HL-60/S4 (cell line): Measurements from ENCODE around the gene GAMT.

ENCODE experiments used
- in situ Hi-C: fragments of 300-500 bp; cut with MboI; formaldehyde crosslinking; loops from 2 replicates; pipeline ENCODE4 v1.14.3; 2022; ENCODE audit warnings: low sequenced_read_pairs

GAMT gene

GRCh38 chr19:1386945-1387683, 14.2 kb downstream of the GAMT start:
- in situ Hi-C loops = no loop called here

- in situ Hi-C loops = no loop called here
Measured at GRCh38 chr19:1385816-1386215, 15.5 kb downstream of the GAMT start.

- in situ Hi-C loops = no loop called here
Measured at GRCh38 chr19:1384478-1385110, 16.7 kb downstream of the GAMT start.

GRCh38 chr19:1384085-1384462, 17.3 kb downstream of the GAMT start:
- in situ Hi-C loops = no loop called here

GRCh38 chr19:1383312-1384084, 17.8 kb downstream of the GAMT start, which contains the start of gene NDUFS7:
Gene NDUFS7, plus strand, starts transcription at chr19:1383907. Its CDS starts 20 bp downstream, at chr19:1383927.
- in situ Hi-C loops = no loop called here

- in situ Hi-C loops = no loop called here
Measured at GRCh38 chr19:1383017-1383311, 18.4 kb downstream of the GAMT start.

- in situ Hi-C loops = no loop called here
Measured at GRCh38 chr19:1382250-1382649, 19.1 kb downstream of the GAMT start.

GRCh38 chr19:1379961-1380489, 21.3 kb downstream of the GAMT start:
- in situ Hi-C loops = no loop called here

GRCh38 chr19:1379126-1379905, 22.0 kb downstream of the GAMT start:
- in situ Hi-C loops = no loop called here

GRCh38 chr19:1377965-1378785, 23.2 kb downstream of the GAMT start:
- in situ Hi-C loops = no loop called here

GRCh38 chr19:1377176-1377964, 24.0 kb downstream of the GAMT start:
- in situ Hi-C loops = no loop called here

- in situ Hi-C loops = no loop called here
Measured at GRCh38 chr19:1376415-1376805, 24.9 kb downstream of the GAMT start.

- in situ Hi-C loops = no loop called here
Measured at GRCh38 chr19:1374250-1374577, 27.1 kb downstream of the GAMT start.

GRCh38 chr19:1373534-1374249, 27.6 kb downstream of the GAMT start:
- in situ Hi-C loops = no loop called here

- in situ Hi-C loops = no loop called here
Measured at GRCh38 chr19:1373042-1373533, 28.3 kb downstream of the GAMT start.

GRCh38 chr19:1370579-1371361, 30.6 kb downstream of the GAMT start:
- in situ Hi-C loops = no loop called here

GRCh38 chr19:1369214-1369805, 32.0 kb downstream of the GAMT start:
- in situ Hi-C loops = no loop called here
